Activated CD8-positive, alpha-beta T cell treated with anti-CD3 and anti-CD28 coated beads for 36 hours (primary cell): Measurements from ENCODE around the gene RPS19BP1. TPM values are rescaled to one million over a fixed set of nuclear protein-coding genes. Genes with fewer than 3 reads are reported as not detected.

ENCODE experiments used
- ATAC-seq: fragments of 200-7000 bp; cut with Tn5 transposase; one replicate; pipeline ENCODE4 v1.10.0; 2021; ENCODE audit warnings: mild to moderate bottlenecking, moderate library complexity
- CTCF ChIA-PET: fragments of 350-600 bp; sonication (Branson Sonifier 250); formaldehyde crosslinking; loops from one replicate; lab custom pipeline; 2021; ENCODE audit warnings: antibody characterized with exemption; lab: Charles Lee
- POLR2A ChIA-PET: fragments of 350-600 bp; sonication (Branson Sonifier 250); formaldehyde crosslinking; loops from one replicate; lab custom pipeline; 2021; ENCODE audit warnings: antibody characterized with exemption; lab: Charles Lee
- DNase-seq: peaks from one replicate; pipeline ENCODE4 v3.0.0-alpha.2; 2020
- H3K27ac Mint-ChIP-seq: one replicate; pipeline ENCODE4 v1.8.0; 2021; ENCODE audit warnings: mild to moderate bottlenecking, mixed read lengths
- H3K27me3 Mint-ChIP-seq: one replicate; pipeline ENCODE4 v1.8.0; 2021; ENCODE audit warnings: mixed read lengths
- H3K36me3 Mint-ChIP-seq: one replicate; pipeline ENCODE4 v1.8.0; 2021; ENCODE audit warnings: low read depth, mixed read lengths
- H3K4me1 Mint-ChIP-seq: one replicate; pipeline ENCODE4 v1.8.0; 2021; ENCODE audit warnings: low read depth, mixed read lengths
- H3K4me3 Mint-ChIP-seq: one replicate; pipeline ENCODE4 v1.8.0; 2021; ENCODE audit warnings: mild to moderate bottlenecking, moderate library complexity, mixed read lengths
- H3K9me3 Mint-ChIP-seq: one replicate; pipeline ENCODE4 v1.8.0; 2021; ENCODE audit warnings: mixed read lengths
- intact Hi-C: fragments of 100-400 bp; cut with micrococcal nuclease; formaldehyde crosslinking; loops from one replicate; pipeline ENCODE4 v1.10.0; 2022
- total RNA-seq, 2 experiments: library from RNA; stranded (reverse); gene quantifications; one replicate each; pipeline ENCODE4 v1.2.3, GENCODE V29; 2021
- TF ChIP-seq, protein P1 (sequence below): fragments of 200-600 bp; IDR thresholded peaks from one replicate; pipeline ENCODE4 v1.8.0; 2022; ENCODE audit warnings: antibody characterized with exemption, mild to moderate bottlenecking

RPS19BP1 gene
- total RNA-seq, 2 experiments from 2014 or later = 68.5 to 71.7 TPM

DNA sequence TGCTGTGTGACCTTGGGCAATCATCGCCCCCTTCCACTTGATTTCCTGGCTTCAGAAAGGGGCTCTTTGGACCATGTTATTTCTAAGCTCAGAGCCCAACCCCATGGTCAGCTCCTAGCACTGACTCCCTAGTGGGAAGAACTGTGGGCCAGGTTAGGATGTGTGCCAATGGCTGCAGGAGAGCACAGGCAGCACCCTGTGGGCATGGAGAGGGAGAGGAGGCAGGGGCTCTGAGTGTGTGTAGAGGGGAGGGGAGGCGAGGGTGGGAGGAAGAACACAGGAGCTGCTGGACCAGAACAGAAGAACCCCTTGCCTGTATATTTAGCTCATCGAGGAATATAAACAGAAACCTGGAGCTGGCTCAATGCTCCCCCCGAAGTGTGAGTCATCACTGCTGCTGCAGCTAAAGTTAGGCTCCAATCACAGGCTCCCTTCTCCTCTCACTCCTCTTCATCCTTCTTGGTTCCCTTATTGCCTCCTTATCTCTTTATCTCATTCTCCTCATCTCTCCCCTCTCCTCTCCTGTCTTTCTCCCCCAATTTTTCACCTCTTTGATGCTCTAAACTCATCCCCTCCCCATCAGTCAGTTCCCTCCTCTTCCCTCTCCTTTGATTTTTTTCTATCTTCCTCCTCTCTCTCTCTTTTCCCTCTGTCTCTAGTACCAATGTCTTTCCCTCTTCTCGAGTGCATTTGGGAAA is 14.5 kb upstream of the RPS19BP1 start:
- Mint-ChIP-seq H3K27me3 (peaks cover 30% of the 10 kb centered on the region), H3K27ac (no peak overlapping the region), H3K9me3 (no peaks in the 10 kb centered on the region), H3K4me1 (peaks cover 11% of the 10 kb centered on the region), H3K36me3 (no peaks in the 10 kb centered on the region), H3K4me3 (no peak overlapping the region)
- ChIA-PET POLR2A (no interaction called here), CTCF (interaction anchor here (0.8 to 1.4 kb wide), 2 partner anchors 478 to 488 kb away, joined by 3 to 4 read pairs; no protein-coding TSS in a partner anchor)
- intact Hi-C loops = loop anchor here (10.0 kb wide), 1 partner anchor 68 kb away; no protein-coding TSS in a partner anchor
- TF ChIP-seq, protein P1, sequence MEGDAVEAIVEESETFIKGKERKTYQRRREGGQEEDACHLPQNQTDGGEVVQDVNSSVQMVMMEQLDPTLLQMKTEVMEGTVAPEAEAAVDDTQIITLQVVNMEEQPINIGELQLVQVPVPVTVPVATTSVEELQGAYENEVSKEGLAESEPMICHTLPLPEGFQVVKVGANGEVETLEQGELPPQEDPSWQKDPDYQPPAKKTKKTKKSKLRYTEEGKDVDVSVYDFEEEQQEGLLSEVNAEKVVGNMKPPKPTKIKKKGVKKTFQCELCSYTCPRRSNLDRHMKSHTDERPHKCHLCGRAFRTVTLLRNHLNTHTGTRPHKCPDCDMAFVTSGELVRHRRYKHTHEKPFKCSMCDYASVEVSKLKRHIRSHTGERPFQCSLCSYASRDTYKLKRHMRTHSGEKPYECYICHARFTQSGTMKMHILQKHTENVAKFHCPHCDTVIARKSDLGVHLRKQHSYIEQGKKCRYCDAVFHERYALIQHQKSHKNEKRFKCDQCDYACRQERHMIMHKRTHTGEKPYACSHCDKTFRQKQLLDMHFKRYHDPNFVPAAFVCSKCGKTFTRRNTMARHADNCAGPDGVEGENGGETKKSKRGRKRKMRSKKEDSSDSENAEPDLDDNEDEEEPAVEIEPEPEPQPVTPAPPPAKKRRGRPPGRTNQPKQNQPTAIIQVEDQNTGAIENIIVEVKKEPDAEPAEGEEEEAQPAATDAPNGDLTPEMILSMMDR = no peak
- ATAC-seq = no peak
- DNase-seq = no peak

DNA sequence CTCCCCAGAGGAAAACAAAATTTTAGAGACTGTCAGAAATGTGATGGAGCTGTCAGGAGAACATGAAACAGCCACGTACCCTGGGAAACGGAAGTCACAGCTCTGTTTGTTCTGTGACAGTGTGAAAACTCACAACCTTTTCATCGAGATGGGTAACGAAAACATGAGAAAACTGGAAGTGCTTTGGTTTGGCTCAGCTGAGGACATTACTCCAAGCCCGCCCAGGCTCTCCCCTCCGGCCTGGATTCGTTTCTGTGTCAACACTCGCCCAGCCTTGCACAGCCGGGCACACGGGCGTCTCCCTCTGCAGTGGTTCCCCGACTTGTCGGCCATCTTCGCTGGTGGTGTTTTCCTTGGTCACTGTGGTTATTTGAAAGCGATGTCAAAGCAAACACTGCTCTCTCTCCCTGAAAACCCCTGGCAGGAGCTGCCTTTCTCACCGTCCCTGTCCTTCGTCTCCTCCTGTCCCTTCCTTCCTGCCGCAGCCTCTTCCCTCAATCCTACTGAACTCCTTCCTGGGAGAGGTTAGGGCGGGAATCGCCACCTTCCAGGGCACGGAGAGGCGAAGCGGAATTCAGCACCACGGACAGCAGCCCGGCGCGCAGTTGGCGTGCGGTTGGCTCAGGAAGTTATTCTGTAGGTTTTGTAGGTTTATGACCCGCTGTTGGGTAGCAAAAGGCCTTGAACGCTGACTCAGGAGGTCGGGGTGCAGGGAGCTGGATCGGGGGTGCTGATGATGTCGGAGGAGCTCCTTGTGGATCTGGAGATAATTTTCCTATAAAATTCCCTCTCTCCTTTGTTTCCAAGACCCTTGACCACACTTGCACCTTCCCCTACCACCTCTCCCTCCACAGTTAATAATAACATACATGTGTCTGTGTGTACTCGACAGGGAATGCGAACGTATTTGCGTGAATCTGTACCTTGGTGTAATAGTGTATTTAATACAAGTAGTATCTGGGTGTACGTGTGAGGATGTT is 13.1 kb upstream of the RPS19BP1 start:
- intact Hi-C loops = loop anchor here (10.0 kb wide), 1 partner anchor 69 kb away; no protein-coding TSS in a partner anchor
- POLR2A ChIA-PET = interaction anchor here (0.7 to 0.9 kb wide), 2 partner anchors 124 to 498 kb away, joined by 3 read pairs; no protein-coding TSS in a partner anchor
- H3K27ac Mint-ChIP-seq = no peak overlapping the region

DNA sequence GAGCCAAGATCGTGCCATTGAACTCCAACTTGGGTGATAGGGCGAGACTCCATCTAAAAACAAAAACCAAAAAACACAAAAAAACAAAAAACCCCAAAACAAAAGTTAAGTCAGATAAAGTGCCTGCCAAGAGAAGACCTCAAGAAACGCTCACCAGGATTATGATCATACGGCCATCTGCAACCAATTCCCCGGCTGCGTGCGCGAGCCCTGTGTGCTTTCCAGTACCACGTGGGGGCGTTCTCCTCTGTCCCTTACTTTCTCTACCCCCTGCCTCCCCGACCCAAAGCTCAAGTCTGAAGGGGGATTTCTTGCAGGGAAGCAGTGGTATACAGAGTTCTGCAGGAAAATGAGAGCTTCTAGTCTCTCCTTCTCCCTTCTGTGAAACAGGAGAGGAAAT is 10.5 kb upstream of the RPS19BP1 start:
- H3K27ac Mint-ChIP-seq = no peak overlapping the region
- no peak overlapping the region for H3K4me3 Mint-ChIP-seq
- ATAC-seq = peak; percentile 47
- TF ChIP-seq, protein P1 = peak; percentile 38
- no peaks in the 10 kb centered on the region for H3K36me3 Mint-ChIP-seq
- peaks cover 24% of the 10 kb centered on the region for H3K27me3 Mint-ChIP-seq
- CTCF ChIA-PET = interaction anchor here (0.6 to 1.0 kb wide), 5 partner anchors 8 to 501 kb away, joined by 3 read pairs; no protein-coding TSS in a partner anchor
- peaks cover 11% of the 10 kb centered on the region for H3K4me1 Mint-ChIP-seq
- POLR2A ChIA-PET = no interaction called here
- DNase-seq = peak; percentile 59
- intact Hi-C loops = loop anchor here (10.0 kb wide), 1 partner anchor 72 kb away; no protein-coding TSS in a partner anchor
- no peaks in the 10 kb centered on the region for H3K9me3 Mint-ChIP-seq

More for the DNA sequence above, 13.1 kb upstream of the RPS19BP1 start:
- H3K36me3 Mint-ChIP-seq = no peaks in the 10 kb centered on the region
- no peak overlapping the region for H3K4me3 Mint-ChIP-seq
- H3K27me3 Mint-ChIP-seq = peaks cover 28% of the 10 kb centered on the region
- TF ChIP-seq, protein P1 = no peak
- ATAC-seq = peak; percentile 69
- H3K9me3 Mint-ChIP-seq = no peaks in the 10 kb centered on the region
- CTCF ChIA-PET = interaction anchor here (1.1 to 2.4 kb wide), 5 partner anchors 10 to 491 kb away, joined by 3 to 21 read pairs (median 10); no protein-coding TSS in a partner anchor
- peak; percentile 68 for DNase-seq
- peaks cover 11% of the 10 kb centered on the region for H3K4me1 Mint-ChIP-seq

DNA sequence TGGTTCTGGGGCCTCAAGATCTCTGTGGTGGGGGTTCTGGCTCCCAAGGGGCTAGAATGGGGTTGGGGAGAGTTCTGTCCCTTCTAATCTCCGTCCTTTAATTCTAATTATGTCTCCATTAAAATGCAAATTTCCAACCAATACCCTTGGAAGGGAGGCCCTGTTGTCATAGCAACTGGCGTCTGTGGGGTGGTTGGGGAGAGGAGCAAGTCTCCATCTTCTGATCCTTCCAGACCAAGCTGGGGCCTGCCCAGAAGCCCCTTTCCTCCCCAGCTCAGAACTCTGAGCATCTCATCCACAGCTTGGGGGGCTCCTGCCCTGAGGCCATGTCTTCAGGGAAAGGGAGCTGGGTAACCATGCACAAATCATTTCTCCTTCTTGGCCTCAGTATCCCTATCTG is 5.4 kb upstream of the RPS19BP1 start:
- H3K4me3 Mint-ChIP-seq = no peak overlapping the region
- no peak overlapping the region for H3K27ac Mint-ChIP-seq
- ChIA-PET POLR2A (no interaction called here), CTCF (interaction anchor here (0.8 to 6.3 kb wide), 5 partner anchors 9 to 487 kb away, joined by 3 to 94 read pairs (median 3); no protein-coding TSS in a partner anchor)
- no peaks in the 10 kb centered on the region for H3K36me3 Mint-ChIP-seq
- DNase-seq = no peak
- H3K4me1 Mint-ChIP-seq = peaks cover 7% of the 10 kb centered on the region
- intact Hi-C loops = no loop called here
- no peaks in the 10 kb centered on the region for H3K9me3 Mint-ChIP-seq
- ATAC-seq = no peak
- H3K27me3 Mint-ChIP-seq = peaks cover 2% of the 10 kb centered on the region
- TF ChIP-seq, protein P1 = no peak
